Esophagus (tissue), 2 donors: ENCODE data around the gene PRADC1. TPM values are rescaled to one million over a fixed set of nuclear protein-coding genes. Genes with fewer than 3 reads are reported as not detected.
A peak's percentile ranks its signal among the peaks of the same experiment; 100 is the strongest.

Source experiments
- H3K27ac ChIP-seq, 2 donors: one replicate each; pipeline ENCODE4 v1.5.1; 2013; ENCODE audit warnings: low read depth in 2 of 2, mild to moderate bottlenecking in 2 of 2, inconsistent platforms in 1 of 2, low read length in 1 of 2, moderate library complexity in 1 of 2
- H3K27me3 ChIP-seq, 2 donors: one replicate each; pipeline ENCODE4 v1.6.1; 2013; ENCODE audit warnings: low read length in 2 of 2, control low read depth in 1 of 2, mild to moderate bottlenecking in 1 of 2; ENCODE audit not compliant: insufficient read depth in 2 of 2, control insufficient read depth in 1 of 2
- H3K36me3 ChIP-seq, 2 donors: one replicate each; pipeline ENCODE4 v1.6.1; 2013; ENCODE audit warnings: low read length in 1 of 2; ENCODE audit not compliant: control insufficient read depth in 2 of 2, insufficient read depth in 2 of 2
- H3K4me1 ChIP-seq, 2 donors: one replicate each; pipeline ENCODE4 v1.6.1; 2013; ENCODE audit warnings: low read length in 1 of 2; ENCODE audit not compliant: control insufficient read depth in 2 of 2, insufficient read depth in 2 of 2
- H3K4me3 ChIP-seq, 2 donors: one replicate each; pipeline ENCODE4 v1.5.1; 2013; ENCODE audit warnings: low read length in 2 of 2, mild to moderate bottlenecking in 2 of 2, low read depth in 1 of 2, moderate library complexity in 1 of 2
- H3K9me3 ChIP-seq, 2 donors: one replicate each; pipeline ENCODE4 v1.6.1; 2013; ENCODE audit warnings: mild to moderate bottlenecking in 2 of 2, low read depth in 1 of 2, low read length in 1 of 2, moderate library complexity in 1 of 2; ENCODE audit not compliant: control insufficient read depth in 2 of 2, insufficient read depth in 1 of 2
- WGBS, 2 donors: extraction: QIAGEN DNeasy Blood & Tissue Kit; methylation state at CpG; one replicate each; pipeline ENCODE4 v1.1.7; 2013; 5-methylcytosine and 5-hydroxymethylcytosine counted together
- polyA plus RNA-seq, 2 donors: library from polyadenylated mRNA; stranded (reverse); fragments of 200-250 nt; gene quantifications; one replicate each; pipeline ENCODE4 v1.2.3, GENCODE V29; 2013
- donor health status: healthy with polysubstance abuse.
- donor health status: Bipolar disorder and iron deficiency.

The PRADC1 gene
- polyA plus RNA-seq, 2 donors: 21.4 to 22.5 TPM

DNA sequence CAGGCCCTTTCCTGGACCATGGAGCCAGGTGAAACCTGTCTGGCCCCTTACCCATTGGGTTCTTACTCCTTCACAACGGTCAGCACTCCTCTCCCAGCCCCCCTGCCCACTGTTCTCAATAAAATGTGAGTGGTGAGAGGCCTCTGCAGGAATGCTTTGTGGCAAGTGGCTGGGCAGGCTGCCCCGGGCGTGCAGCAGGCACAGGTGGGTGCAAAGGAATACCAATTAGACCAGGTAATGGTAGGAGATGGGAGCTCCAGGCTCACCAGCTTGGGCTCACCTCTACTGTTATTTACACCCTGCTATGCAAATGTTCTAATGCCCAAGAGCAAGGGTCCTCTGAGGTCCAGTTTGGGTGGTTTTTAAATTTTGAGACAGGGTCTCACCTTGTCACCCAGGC lies 6.0 kb downstream of the PRADC1 start:
- H3K27ac ChIP-seq: no peak overlapping the region
- H3K4me1 ChIP-seq: no peaks in the 10 kb centered on the region
- H3K27me3 ChIP-seq: no peaks in the 10 kb centered on the region
- H3K9me3 ChIP-seq: no peaks in the 10 kb centered on the region
- peaks cover 10 to 35% of the 10 kb centered on the region in 2 donors for H3K36me3 ChIP-seq
- WGBS, 2 donors: 85 to 86% methylated on average over 3 of the region's 3 CpGs
- no peak overlapping the region for H3K4me3 ChIP-seq

- Histone ChIP-seq H3K27me3 (no peaks in the 10 kb centered on the region), H3K4me3 (no peak overlapping the region), H3K36me3 (peaks cover 10 to 36% of the 10 kb centered on the region in 2 donors), H3K4me1 (no peaks in the 10 kb centered on the region), H3K9me3 (no peaks in the 10 kb centered on the region), H3K27ac (no peak overlapping the region)
- WGBS, 2 donors: 78 to 83% methylated on average over 9 of the region's 9 CpGs
Observed at GRCh38 chr2:73225513-73226360, 7.3 kb downstream of the PRADC1 start.

- H3K36me3 ChIP-seq: peaks cover 10 to 45% of the 10 kb centered on the region in 2 donors
- H3K4me3 ChIP-seq: no peak overlapping the region
- 90 to 91% methylated on average over 4 of the region's 4 CpGs for WGBS, 2 donors
- H3K27ac ChIP-seq: no peak overlapping the region
- no peaks in the 10 kb centered on the region for H3K4me1 ChIP-seq
- H3K27me3 ChIP-seq: no peaks in the 10 kb centered on the region
- H3K9me3 ChIP-seq: no peaks in the 10 kb centered on the region
Observed at GRCh38 chr2:73223821-73224220, 9.2 kb downstream of the PRADC1 start.

GRCh38 chr2:73218298-73218697 lies 14.7 kb downstream of the PRADC1 start:
- no peaks in the 10 kb centered on the region for H3K9me3 ChIP-seq
- H3K36me3 ChIP-seq: peaks cover 0 to 21% of the 10 kb centered on the region in 2 donors
- H3K27me3 ChIP-seq: no peaks in the 10 kb centered on the region
- no peak overlapping the region for H3K4me3 ChIP-seq
- no peak overlapping the region for H3K27ac ChIP-seq
- no peaks in the 10 kb centered on the region for H3K4me1 ChIP-seq

DNA sequence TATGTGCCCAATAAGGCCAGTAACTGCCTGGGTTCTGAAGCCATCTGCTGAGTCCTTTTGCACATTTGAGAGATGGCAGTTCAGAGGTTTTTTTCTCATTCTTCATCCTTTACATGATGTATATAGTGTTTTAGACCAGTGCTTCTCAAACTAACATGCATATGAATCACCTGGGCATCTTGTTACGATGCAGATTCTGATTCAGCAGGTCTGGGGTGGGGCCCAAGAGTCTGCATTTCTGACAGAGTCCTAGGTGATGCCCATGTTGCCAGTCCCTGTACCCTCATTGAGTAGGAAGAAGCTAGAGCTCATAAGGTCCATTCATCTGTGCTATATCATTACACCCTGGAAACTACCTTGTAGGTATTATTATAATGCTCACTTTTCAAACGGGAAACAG lies 15.2 kb downstream of the PRADC1 start:
- 75 to 80% methylated on average over 2 of the region's 2 CpGs for WGBS, 2 donors

DNA sequence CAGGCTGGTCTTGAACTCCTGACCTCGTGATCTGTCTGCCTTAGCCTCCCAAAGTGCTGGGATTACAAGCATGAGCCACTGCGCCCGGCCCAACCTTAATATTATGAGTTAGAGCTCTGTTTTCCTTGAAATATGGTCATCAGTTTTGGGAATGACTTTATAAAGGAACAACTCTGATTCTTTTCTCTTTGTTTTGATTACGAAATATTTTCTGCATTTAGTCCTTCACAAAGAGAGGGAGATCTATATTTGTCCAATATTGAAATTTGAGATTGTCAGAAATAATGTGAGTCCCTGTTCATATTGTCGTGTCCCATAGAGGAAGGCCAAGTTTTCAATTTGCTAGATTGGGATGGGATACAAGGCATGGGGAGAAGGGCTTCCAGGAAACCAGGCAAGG lies 15.9 kb downstream of the PRADC1 start:
- Histone ChIP-seq H3K27ac (no peak overlapping the region), H3K9me3 (no peaks in the 10 kb centered on the region), H3K4me3 (no peak overlapping the region), H3K36me3 (peaks cover 0 to 16% of the 10 kb centered on the region in 2 donors), H3K27me3 (no peaks in the 10 kb centered on the region), H3K4me1 (no peaks in the 10 kb centered on the region)
- WGBS, 2 donors: 93 to 95% methylated on average over 5 of the region's 5 CpGs

More for the DNA sequence above, 15.2 kb downstream of the PRADC1 start:
- no peaks in the 10 kb centered on the region for H3K27me3 ChIP-seq
- peaks cover 0 to 18% of the 10 kb centered on the region in 2 donors for H3K36me3 ChIP-seq
- no peaks in the 10 kb centered on the region for H3K4me1 ChIP-seq
- H3K27ac ChIP-seq: no peak overlapping the region
- no peaks in the 10 kb centered on the region for H3K9me3 ChIP-seq
- no peak overlapping the region for H3K4me3 ChIP-seq

DNA sequence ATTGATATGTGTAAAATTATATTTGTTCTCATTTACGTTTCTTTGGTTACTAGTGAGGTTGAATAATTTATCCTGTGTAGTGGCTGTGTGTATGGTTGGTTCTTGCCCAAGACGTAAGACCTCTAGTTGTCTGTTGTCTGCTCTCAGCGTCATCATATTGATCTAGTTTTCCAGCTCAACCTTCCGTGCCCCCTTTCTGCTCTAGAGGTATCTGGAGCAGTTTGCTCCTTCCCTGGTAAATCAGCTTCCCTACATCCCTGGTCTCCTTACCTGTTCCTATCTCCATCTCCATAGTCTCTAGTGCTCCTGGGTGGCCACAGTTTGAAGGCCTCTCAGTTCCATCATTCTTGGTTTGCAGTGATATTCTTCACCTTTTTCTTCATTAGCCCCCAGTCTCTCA lies 17.8 kb downstream of the PRADC1 start:
- WGBS, 2 donors: 70 to 72% methylated on average over 4 of the region's 4 CpGs
- Histone ChIP-seq H3K4me3 (no peak overlapping the region), H3K27ac (no peak overlapping the region)

GRCh38 chr2:73214120-73215035 lies 18.7 kb downstream of the PRADC1 start, which contains the start of gene SMYD5:
Gene SMYD5 (plus strand): TSS chr2:73214245. CDS start chr2:73214267, 22 bp downstream.
- peaks cover 0 to 5% of the 10 kb centered on the region in 2 donors for H3K36me3 ChIP-seq
- no peaks in the 10 kb centered on the region for H3K27me3 ChIP-seq
- no peaks in the 10 kb centered on the region for H3K9me3 ChIP-seq
- H3K27ac ChIP-seq: peak within 1 kb of the TSS; percentile 47 to 60
- H3K4me3 ChIP-seq: peak within 1 kb of the TSS; percentile 82 to 91
- no peaks in the 10 kb centered on the region for H3K4me1 ChIP-seq
- 1% methylated on average over 64 of the region's 64 CpGs for WGBS, 2 donors

More for the DNA sequence above, 17.8 kb downstream of the PRADC1 start:
- Histone ChIP-seq H3K36me3 (peaks cover 0 to 11% of the 10 kb centered on the region in 2 donors), H3K9me3 (no peaks in the 10 kb centered on the region), H3K27me3 (no peaks in the 10 kb centered on the region), H3K4me1 (no peaks in the 10 kb centered on the region)

- Histone ChIP-seq H3K27ac (no peak overlapping the region), H3K4me3 (no peak overlapping the region), H3K9me3 (no peaks in the 10 kb centered on the region), H3K36me3 (no peaks in the 10 kb centered on the region), H3K4me1 (no peaks in the 10 kb centered on the region), H3K27me3 (no peaks in the 10 kb centered on the region)
- WGBS, 2 donors: 52 to 54% methylated on average over 20 of the region's 20 CpGs
Observed at GRCh38 chr2:73212448-73213176, 20.4 kb downstream of the PRADC1 start.
